ENCODE results near the gene GUCY1A1. TPM values are rescaled to one million over a fixed set of nuclear protein-coding genes. Genes with fewer than 3 reads are reported as not detected.

GUCY1A1 gene
- polyA plus RNA-seq, 1 experiment = 1.9 TPM

GRCh38 chr4:155762334-155762733 is 95.7 kb downstream of the GUCY1A1 start:
- DNase-seq (ENCODE audit: low read depth, low spot score) = no peak
- H3K4me3 ChIP-seq (ENCODE audit: low read depth, low read length) = no peak overlapping the region
- H3K27ac ChIP-seq (ENCODE audit: low read depth, low read length) = no peak overlapping the region
- TF ChIP-seq, protein P1, sequence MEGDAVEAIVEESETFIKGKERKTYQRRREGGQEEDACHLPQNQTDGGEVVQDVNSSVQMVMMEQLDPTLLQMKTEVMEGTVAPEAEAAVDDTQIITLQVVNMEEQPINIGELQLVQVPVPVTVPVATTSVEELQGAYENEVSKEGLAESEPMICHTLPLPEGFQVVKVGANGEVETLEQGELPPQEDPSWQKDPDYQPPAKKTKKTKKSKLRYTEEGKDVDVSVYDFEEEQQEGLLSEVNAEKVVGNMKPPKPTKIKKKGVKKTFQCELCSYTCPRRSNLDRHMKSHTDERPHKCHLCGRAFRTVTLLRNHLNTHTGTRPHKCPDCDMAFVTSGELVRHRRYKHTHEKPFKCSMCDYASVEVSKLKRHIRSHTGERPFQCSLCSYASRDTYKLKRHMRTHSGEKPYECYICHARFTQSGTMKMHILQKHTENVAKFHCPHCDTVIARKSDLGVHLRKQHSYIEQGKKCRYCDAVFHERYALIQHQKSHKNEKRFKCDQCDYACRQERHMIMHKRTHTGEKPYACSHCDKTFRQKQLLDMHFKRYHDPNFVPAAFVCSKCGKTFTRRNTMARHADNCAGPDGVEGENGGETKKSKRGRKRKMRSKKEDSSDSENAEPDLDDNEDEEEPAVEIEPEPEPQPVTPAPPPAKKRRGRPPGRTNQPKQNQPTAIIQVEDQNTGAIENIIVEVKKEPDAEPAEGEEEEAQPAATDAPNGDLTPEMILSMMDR (IDR thresholded peaks at IDR 0.05; ENCODE audit: low read depth, low read length) = no peak
- H3K27me3 ChIP-seq (ENCODE audit: control insufficient read depth, insufficient read depth, low read length) = no peaks in the 10 kb centered on the region
- ChIA-PET CTCF (no interaction called here), POLR2A (no interaction called here)
- H3K9me3 ChIP-seq (ENCODE audit: control insufficient read depth, insufficient read depth, low read length) = no peaks in the 10 kb centered on the region

GRCh38 chr4:155763551-155763950 is 96.9 kb downstream of the GUCY1A1 start:
- TF ChIP-seq, protein P1 (IDR thresholded peaks at IDR 0.05; ENCODE audit: low read depth, low read length) = no peak
- H3K27me3 ChIP-seq (ENCODE audit: control insufficient read depth, insufficient read depth, low read length) = no peaks in the 10 kb centered on the region
- H3K27ac ChIP-seq (ENCODE audit: low read depth, low read length) = no peak overlapping the region
- DNase-seq (ENCODE audit: low read depth, low spot score) = no peak
- no peaks in the 10 kb centered on the region for H3K9me3 ChIP-seq (ENCODE audit: control insufficient read depth, insufficient read depth, low read length)
- no peak overlapping the region for H3K4me3 ChIP-seq (ENCODE audit: low read depth, low read length)
- CTCF ChIA-PET = no interaction called here
- POLR2A ChIA-PET = no interaction called here

- CTCF ChIA-PET = no interaction called here
Observed at GRCh38 chr4:155765149-155765548, 98.5 kb downstream of the GUCY1A1 start.

DNA sequence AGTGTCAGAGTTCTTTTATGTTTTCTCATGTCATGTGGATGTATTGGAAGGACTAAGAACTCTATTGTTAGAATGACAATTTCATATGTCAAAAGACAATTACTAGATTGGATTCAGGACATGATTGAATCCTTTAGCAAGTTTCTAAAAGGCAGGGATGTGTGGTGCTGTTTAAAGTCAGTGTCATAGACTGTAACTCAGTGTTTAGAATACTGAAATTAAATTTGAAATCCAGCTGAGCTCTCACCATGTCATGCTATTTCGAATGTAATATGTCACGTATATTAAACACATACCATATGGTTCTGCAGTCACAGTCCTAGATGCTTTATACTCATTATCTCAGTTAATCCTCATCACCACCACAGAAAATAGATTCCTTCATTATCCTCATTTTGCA is 100.0 kb downstream of the GUCY1A1 start:
- TF ChIP-seq, protein P1 (IDR thresholded peaks at IDR 0.05; ENCODE audit: low read depth, low read length) = no peak

More at GRCh38 chr4:155765149-155765548, 98.5 kb downstream of the GUCY1A1 start:
- POLR2A ChIA-PET = no interaction called here
- H3K27me3 ChIP-seq (ENCODE audit: control insufficient read depth, insufficient read depth, low read length) = no peaks in the 10 kb centered on the region
- H3K9me3 ChIP-seq (ENCODE audit: control insufficient read depth, insufficient read depth, low read length) = no peaks in the 10 kb centered on the region
- TF ChIP-seq, protein P1 (IDR thresholded peaks at IDR 0.05; ENCODE audit: low read depth, low read length) = no peak
- no peak overlapping the region for H3K4me3 ChIP-seq (ENCODE audit: low read depth, low read length)
- no peak overlapping the region for H3K27ac ChIP-seq (ENCODE audit: low read depth, low read length)
- DNase-seq (ENCODE audit: low read depth, low spot score) = no peak

GRCh38 chr4:155768370-155768769 is 101.7 kb downstream of the GUCY1A1 start:
- TF ChIP-seq, protein P1 (IDR thresholded peaks at IDR 0.05; ENCODE audit: low read depth, low read length) = no peak
- no peak for DNase-seq (ENCODE audit: low read depth, low spot score)
- ChIA-PET CTCF (interaction anchor here (0.6 to 1.3 kb wide), 3 partner anchors 10 to 364 kb away, joined by 3 to 5 read pairs (median 4); no protein-coding TSS in a partner anchor), POLR2A (no interaction called here)
- Histone ChIP-seq H3K27me3 (ENCODE audit: control insufficient read depth, insufficient read depth, low read length) (no peaks in the 10 kb centered on the region), H3K4me3 (ENCODE audit: low read depth, low read length) (no peak overlapping the region), H3K27ac (ENCODE audit: low read depth, low read length) (no peak overlapping the region), H3K9me3 (ENCODE audit: control insufficient read depth, insufficient read depth, low read length) (no peaks in the 10 kb centered on the region)

More for the DNA sequence above, 100.0 kb downstream of the GUCY1A1 start:
- CTCF ChIA-PET = interaction anchor here (1.2 kb wide), 1 partner anchor 29 kb away, joined by 3 read pairs; no protein-coding TSS in a partner anchor
- H3K27me3 ChIP-seq (ENCODE audit: control insufficient read depth, insufficient read depth, low read length) = no peaks in the 10 kb centered on the region
- H3K4me3 ChIP-seq (ENCODE audit: low read depth, low read length) = no peak overlapping the region
- no peak overlapping the region for H3K27ac ChIP-seq (ENCODE audit: low read depth, low read length)
- POLR2A ChIA-PET = no interaction called here
- no peaks in the 10 kb centered on the region for H3K9me3 ChIP-seq (ENCODE audit: control insufficient read depth, insufficient read depth, low read length)
- DNase-seq (ENCODE audit: low read depth, low spot score) = no peak
